Astrocyte (in vitro differentiated cells and primary cell): ENCODE data around the gene AFF3.

Experiments used
- CTCF ChIP-seq: IDR thresholded peaks from 2 replicates; pipeline ENCODE4 v1.5.1; 2011; ENCODE audit warnings: low read depth, mild to moderate bottlenecking, inconsistent platforms, low read length, moderate library complexity; ENCODE audit not compliant: insufficient read depth
- EZH2 ChIP-seq: IDR thresholded peaks from 2 replicates; pipeline ENCODE4 v1.6.1; 2012; ENCODE audit warnings: mild to moderate bottlenecking, low read length, inconsistent platforms; ENCODE audit not compliant: insufficient read depth

DNA sequence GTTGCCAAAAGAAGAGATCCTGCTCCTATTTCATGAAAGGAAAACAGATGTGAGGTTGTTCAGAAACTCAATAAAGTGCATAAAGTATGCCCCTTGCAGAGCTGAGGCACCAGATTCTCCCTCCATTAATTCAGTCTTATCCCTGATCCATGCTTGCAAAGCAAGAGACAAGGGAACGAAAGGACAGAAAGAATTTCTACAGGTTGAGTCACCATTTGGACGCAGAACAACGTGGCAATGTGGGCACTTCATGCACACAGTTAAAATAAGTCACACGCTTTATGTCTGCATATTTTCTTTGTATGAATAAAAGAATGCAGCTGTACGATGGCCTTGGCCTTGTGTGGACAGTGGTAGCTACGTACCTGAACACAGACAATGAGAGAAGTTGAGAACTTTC, 330.8 kb downstream of the AFF3 start:
- TF ChIP-seq EZH2: no peak
- no peak for TF ChIP-seq CTCF
